A549 treated with CORT108297 at 1 μM for 4 hours (cell line): ENCODE results near the gene GOLGA8R. TPM values are rescaled to one million over a fixed set of nuclear protein-coding genes. Genes with fewer than 3 reads are reported as not detected.

Experiments used
- total RNA-seq: library from RNA; stranded (reverse); fragments of 200-300 nt; extraction: Qiagen RNA extraction; gene quantifications from 5 replicates; pipeline ENCODE4 v1.2.3, GENCODE V29; 2022

GOLGA8R gene, protein sequence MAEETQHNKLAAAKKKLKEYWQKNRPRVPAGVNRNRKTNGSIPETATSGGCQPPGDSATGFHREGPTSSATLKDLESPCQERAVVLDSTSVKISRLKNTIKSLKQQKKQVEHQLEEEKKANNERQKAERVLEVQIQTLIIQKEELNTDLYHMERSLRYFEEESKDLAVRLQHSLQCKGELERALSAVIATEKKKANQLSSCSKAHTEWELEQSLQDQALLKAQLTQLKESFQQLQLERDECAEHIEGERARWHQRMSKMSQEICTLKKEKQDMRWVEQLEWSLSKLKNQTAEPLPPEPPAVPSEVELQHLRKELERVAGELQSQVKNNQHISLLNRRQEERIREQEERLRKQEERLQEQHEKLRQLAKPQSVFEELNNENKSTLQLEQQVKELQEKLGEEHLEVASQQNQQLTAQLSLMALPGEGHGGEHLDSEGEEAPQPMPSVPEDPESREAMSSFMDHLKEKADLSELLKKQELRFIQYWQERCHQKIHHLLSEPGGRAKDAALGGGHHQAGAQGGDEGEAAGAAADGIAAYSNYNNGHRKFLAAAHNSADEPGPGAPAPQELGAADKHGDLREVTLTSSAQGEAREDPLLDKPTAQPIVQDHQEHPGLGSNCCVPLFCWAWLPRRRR
- 0.12 to 0.35 TPM (median 0.26 TPM) in 5 replicates for total RNA-seq

DNA sequence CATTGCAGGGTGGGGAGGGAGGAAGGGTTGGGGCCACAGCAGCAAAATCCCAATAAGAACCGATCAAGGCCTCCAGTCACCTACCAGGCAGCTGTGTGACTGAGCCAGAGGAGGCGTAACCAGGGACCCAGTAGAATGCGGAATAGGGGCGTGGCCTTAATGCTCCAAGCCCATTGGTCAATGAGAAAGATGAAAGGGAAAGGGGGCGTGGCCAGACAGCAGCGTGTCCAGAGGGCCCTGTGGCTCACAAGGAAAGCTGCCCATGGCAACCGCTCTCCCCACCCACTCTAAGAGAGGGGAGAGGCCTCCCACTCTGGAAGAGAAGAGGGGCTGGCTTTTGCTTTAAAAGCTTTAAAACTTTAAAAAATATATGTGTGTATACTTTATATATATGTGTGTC lies at the start of gene GOLGA8R:
Gene GOLGA8R, minus strand, starts transcription at position 101 of the 400 bp plus-strand sequence. Its CDS starts 98 bp downstream, at position 3.

DNA sequence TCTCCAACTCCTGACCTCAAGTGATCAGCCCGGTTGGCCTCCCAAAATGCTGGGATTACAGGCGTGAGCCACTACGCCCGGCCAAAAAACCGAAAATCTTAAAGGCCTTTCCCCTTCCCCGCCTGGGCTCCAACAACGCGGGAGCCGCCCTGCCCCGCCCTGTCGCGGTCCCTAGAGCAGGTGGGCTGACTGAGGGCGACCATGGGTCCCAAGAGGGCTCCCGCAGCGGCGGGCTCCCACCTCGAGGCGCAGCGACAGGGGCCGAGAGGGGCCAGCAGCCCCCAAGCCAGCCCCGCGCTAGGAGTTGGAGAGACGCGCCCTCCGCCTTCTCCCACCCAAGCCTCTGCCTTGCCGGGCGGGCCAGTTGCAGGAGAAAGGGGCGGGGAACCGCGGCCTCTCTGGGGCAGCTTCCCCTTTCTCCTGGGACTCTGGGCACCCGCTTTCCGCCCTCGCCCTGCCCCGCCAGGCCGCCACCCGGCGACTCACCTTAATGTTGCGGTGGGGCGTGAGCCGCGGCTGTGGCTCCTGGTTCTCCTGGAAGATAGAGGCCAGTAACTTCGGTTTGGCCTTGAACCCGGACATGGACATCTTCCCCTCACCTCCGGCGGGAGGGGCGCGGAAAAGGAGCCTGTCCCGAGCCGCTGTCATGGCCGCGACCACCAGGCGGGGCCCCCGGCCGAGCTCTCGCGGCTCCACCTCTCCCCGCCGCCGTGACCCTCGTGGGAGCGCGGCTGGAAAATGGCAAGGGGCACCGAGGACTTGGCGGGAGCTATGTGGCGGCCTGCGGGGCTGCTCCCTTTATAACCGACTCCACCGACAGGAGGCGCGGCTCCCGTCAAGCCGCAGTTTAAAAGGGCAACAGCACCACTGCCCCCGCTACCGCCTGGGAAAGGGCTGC lies 21.0 kb downstream of the GOLGA8R start, which contains the start of gene CHRFAM7A:
Gene CHRFAM7A, minus strand, starts transcription at position 775 of the 898 bp plus-strand sequence. CDS start 10,189 bp downstream, outside the sequence.

Other genes with a start within 250 kb of the GOLGA8R start
- 4.5 to 7.5 TPM (median 7.2 TPM) in 5 replicates for gene CHRFAM7A, start 20.7 kb downstream of the GOLGA8R start, total RNA-seq
- 0.07 to 0.18 TPM in 2 of 5 replicates, not detected in the others for gene GOLGA8Q, start 137.8 kb upstream of the GOLGA8R start, total RNA-seq
- 1.8 to 3.1 TPM (median 2.9 TPM) in 5 replicates for gene GOLGA8H, start 189.8 kb upstream of the GOLGA8R start, total RNA-seq